Loucy (cell line): Measurements from ENCODE around the gene BCLAF1.
A peak's percentile ranks its signal among the peaks of the same experiment; 100 is the strongest.

Experiments used
- H2AFZ ChIP-seq: fragments of 200-600 bp; sonication (generic); 2 replicates; pipeline ENCODE4 v1.6.0; 2016; ENCODE audit warnings: antibody characterized with exemption, mild to moderate bottlenecking, low read length, moderate library complexity
- H3F3A ChIP-seq: fragments of 200-600 bp; 2 replicates; pipeline ENCODE4 v1.6.0; 2016; ENCODE audit warnings: antibody characterized with exemption, low read depth, mild to moderate bottlenecking
- H3K27me3 ChIP-seq: fragments of 200-600 bp; sonication (generic); 2 replicates; pipeline ENCODE4 v1.6.1; 2014; ENCODE audit warnings: low read length, mild to moderate bottlenecking; ENCODE audit not compliant: insufficient read depth, poor library complexity, severe bottlenecking
- H3K36me3 ChIP-seq: fragments of 200-600 bp; sonication (generic); 2 replicates; pipeline ENCODE4 v1.6.1; 2016; ENCODE audit warnings: low read length; ENCODE audit not compliant: insufficient read depth
- H3K4me1 ChIP-seq: fragments of 200-600 bp; sonication (generic); 2 replicates; pipeline ENCODE4 v1.5.1; 2014; ENCODE audit warnings: low read length, mild to moderate bottlenecking; ENCODE audit not compliant: insufficient read depth, poor library complexity, severe bottlenecking
- H3K4me2 ChIP-seq: fragments of 200-600 bp; sonication (generic); 2 replicates; pipeline ENCODE4 v1.6.0; 2014; ENCODE audit warnings: antibody characterized with exemption, low read length, low read depth, mild to moderate bottlenecking; ENCODE audit not compliant: poor library complexity, severe bottlenecking
- H3K4me3 ChIP-seq: fragments of 200-600 bp; sonication (generic); 2 replicates; pipeline ENCODE4 v1.5.1; 2014; ENCODE audit warnings: low read length, mild to moderate bottlenecking, mixed read lengths; ENCODE audit not compliant: poor library complexity, severe bottlenecking
- H3K79me2 ChIP-seq: fragments of 200-600 bp; sonication (generic); 2 replicates; pipeline ENCODE4 v1.6.1; 2014; ENCODE audit warnings: low read length; ENCODE audit not compliant: insufficient read depth
- H3K9ac ChIP-seq: fragments of 200-600 bp; sonication (generic); 2 replicates; pipeline ENCODE4 v1.6.0; 2014; ENCODE audit warnings: mild to moderate bottlenecking, low read depth, low read length, moderate library complexity; ENCODE audit not compliant: poor library complexity, severe bottlenecking
- H3K9me2 ChIP-seq: fragments of 200-600 bp; sonication (generic); replicated peaks from 2 replicates; pipeline ENCODE4 v1.6.1; 2016; ENCODE audit warnings: low read depth, low read length, mixed read lengths
- H3K9me3 ChIP-seq: fragments of 200-600 bp; sonication (generic); 2 replicates; pipeline ENCODE4 v1.6.1; 2014; ENCODE audit warnings: mild to moderate bottlenecking, antibody characterized with exemption, low read length, low read depth; ENCODE audit not compliant: insufficient read depth
- H4K20me1 ChIP-seq: fragments of 200-600 bp; sonication (generic); 2 replicates; pipeline ENCODE4 v1.6.0; 2014; ENCODE audit warnings: antibody characterized with exemption, low read length, mild to moderate bottlenecking; ENCODE audit not compliant: insufficient read depth, poor library complexity, severe bottlenecking
- CTCF ChIP-seq: fragments of 200-600 bp; sonication (generic); conservative IDR thresholded peaks from 2 replicates; pipeline ENCODE4 v1.5.1; 2014; ENCODE audit warnings: mild to moderate bottlenecking, antibody characterized with exemption, low read length
- EZH2phosphoT487 ChIP-seq: fragments of 200-600 bp; IDR thresholded peaks from 2 replicates; pipeline ENCODE4 v1.6.1; 2018; ENCODE audit warnings: antibody characterized with exemption, mild to moderate bottlenecking, moderate library complexity, borderline replicate concordance

The BCLAF1 gene

GRCh38 chr6:136303516-136303915, 13.9 kb upstream of the BCLAF1 start:
- H3K9ac ChIP-seq: no peak overlapping the region
- H3K9me2 ChIP-seq: no peaks in the 10 kb centered on the region
- peaks cover 7% of the 10 kb centered on the region for H3K27me3 ChIP-seq
- no peaks in the 10 kb centered on the region for H4K20me1 ChIP-seq
- H2AFZ ChIP-seq: no peak overlapping the region
- no peaks in the 10 kb centered on the region for H3K9me3 ChIP-seq
- no peaks in the 10 kb centered on the region for H3F3A ChIP-seq
- TF ChIP-seq EZH2phosphoT487 (no peak), CTCF (no peak)
- no peaks in the 10 kb centered on the region for H3K79me2 ChIP-seq
- H3K36me3 ChIP-seq: no peaks in the 10 kb centered on the region
- no peak overlapping the region for H3K4me3 ChIP-seq
- no peaks in the 10 kb centered on the region for H3K4me1 ChIP-seq
- H3K4me2 ChIP-seq: no peak overlapping the region

- Histone ChIP-seq H3K9me3 (no peaks in the 10 kb centered on the region), H3K4me1 (peaks cover 10% of the 10 kb centered on the region), H3K27me3 (no peaks in the 10 kb centered on the region), H2AFZ (no peak overlapping the region), H3K9me2 (no peaks in the 10 kb centered on the region), H3K4me3 (no peak overlapping the region), H3K9ac (no peak overlapping the region), H3K36me3 (no peaks in the 10 kb centered on the region), H3K79me2 (no peaks in the 10 kb centered on the region), H4K20me1 (no peaks in the 10 kb centered on the region), H3K4me2 (no peak overlapping the region), H3F3A (0 out of 2 replicates have a peak, but pooled peaks cover 3% of the 10 kb centered on the region)
- TF ChIP-seq CTCF (no peak), EZH2phosphoT487 (no peak)
Measured at GRCh38 chr6:136294621-136295020, 5.0 kb upstream of the BCLAF1 start.

GRCh38 chr6:136290410-136291010, 864 bp upstream of the BCLAF1 start:
- H3F3A ChIP-seq: 0 out of 2 replicates have a peak, but pooled peaks cover 3% of the 10 kb centered on the region
- peak overlapping the region; percentile 89 for H3K4me3 ChIP-seq
- peaks cover 36% of the 10 kb centered on the region for H4K20me1 ChIP-seq
- peak overlapping the region; percentile 85; the same call in 1 of the 2 replicates for H2AFZ ChIP-seq
- no peaks in the 10 kb centered on the region for H3K36me3 ChIP-seq
- peaks cover 39% of the 10 kb centered on the region for H3K79me2 ChIP-seq
- peak overlapping the region; percentile 95 for H3K9ac ChIP-seq
- TF ChIP-seq CTCF (no peak), EZH2phosphoT487 (no peak)
- peak overlapping the region; percentile 90 for H3K4me2 ChIP-seq
- H3K9me3 ChIP-seq: no peaks in the 10 kb centered on the region
- no peaks in the 10 kb centered on the region for H3K27me3 ChIP-seq
- H3K9me2 ChIP-seq: no peaks in the 10 kb centered on the region
- peaks cover 16% of the 10 kb centered on the region for H3K4me1 ChIP-seq
